Panc1 (cell line): ENCODE measurements around the gene GALNTL6. TPM values are rescaled to one million over a fixed set of nuclear protein-coding genes. Genes with fewer than 3 reads are reported as not detected.

Experiments used
- ATAC-seq: fragments of 200-7000 bp; cut with Tn5 transposase; 2 replicates; pipeline ENCODE4 v1.9.1; 2020; ENCODE audit warnings: mild to moderate bottlenecking, moderate library complexity
- BruUV-seq: library from RNA; stranded (reverse); fragments of 400-500 nt; replicated peaks from 2 replicates; lab custom pipeline; 2021; lab: Mats Ljungman, UMichigan
- CTCF ChIA-PET: fragments of 300-600 bp; sonication (Branson Sonifier 250); formaldehyde crosslinking; loops from one replicate; lab custom pipeline; 2022; ENCODE audit warnings: antibody characterized with exemption; lab: Charles Lee
- POLR2A ChIA-PET: fragments of 300-600 bp; sonication (Branson Sonifier 250); formaldehyde crosslinking; loops from one replicate; lab custom pipeline; 2022; ENCODE audit warnings: antibody characterized with exemption; lab: Charles Lee
- DNase-seq: peaks from one replicate; pipeline ENCODE4 v3.0.0-alpha.2; 2010; ENCODE audit warnings: low read depth, low spot score
- H3K27ac ChIP-seq: 2 replicates; pipeline ENCODE4 v1.5.1; 2011; ENCODE audit warnings: mild to moderate bottlenecking, low read length, inconsistent platforms
- H3K27me3 ChIP-seq: fragments of 200-500 bp; sonication (Bioruptor generic); 2 replicates; pipeline ENCODE4 v1.6.0; 2014; ENCODE audit warnings: low read length, inconsistent platforms; ENCODE audit not compliant: control insufficient read depth, insufficient read depth
- H3K36me3 ChIP-seq: fragments of 200-500 bp; sonication (Bioruptor generic); 2 replicates; pipeline ENCODE4 v1.5.1; 2014; ENCODE audit warnings: inconsistent platforms, mild to moderate bottlenecking, low read length, moderate library complexity; ENCODE audit not compliant: control insufficient read depth, insufficient read depth
- H3K4me1 ChIP-seq: 2 replicates; pipeline ENCODE4 v1.5.1; 2011; ENCODE audit warnings: inconsistent platforms, mild to moderate bottlenecking, low read length, moderate library complexity; ENCODE audit not compliant: control insufficient read depth, insufficient read depth
- H3K4me3 ChIP-seq, 2 experiments: 2 replicates each; pipeline ENCODE4 v1.5.1; 2011 to 2012; ENCODE audit warnings: low read depth in 2 of 2, low read length in 2 of 2, mild to moderate bottlenecking in 2 of 2, inconsistent platforms in 1 of 2, moderate library complexity in 1 of 2
- H3K9me3 ChIP-seq: fragments of 200-500 bp; sonication (Bioruptor generic); 2 replicates; pipeline ENCODE4 v1.5.1; 2014; ENCODE audit warnings: low read depth, mild to moderate bottlenecking, inconsistent platforms, low read length, moderate library complexity; ENCODE audit not compliant: control insufficient read depth, insufficient read depth
- CTCF ChIP-seq: fragments of 450-650 bp; IDR thresholded peaks from 2 replicates; pipeline ENCODE4 v1.5.1; 2017; ENCODE audit warnings: mild to moderate bottlenecking
- POLR2AphosphoS5 ChIP-seq: IDR thresholded peaks from 2 replicates; pipeline ENCODE4 v1.6.1; 2012; ENCODE audit warnings: mild to moderate bottlenecking, low read depth, low read length, moderate library complexity
- REST ChIP-seq, 2 experiments: IDR thresholded peaks; 2 replicates each; pipeline ENCODE4 v1.6.1; 2011 to 2012; ENCODE audit warnings: low read depth in 2 of 2, control low read depth in 1 of 2, low read length in 1 of 2, mild to moderate bottlenecking in 1 of 2, moderate library complexity in 1 of 2; ENCODE audit not compliant: insufficient read depth in 1 of 2
- SIN3A ChIP-seq: IDR thresholded peaks from 2 replicates; pipeline ENCODE4 v1.6.1; 2012; ENCODE audit warnings: low read depth, mild to moderate bottlenecking, low read length, moderate library complexity, borderline replicate concordance; ENCODE audit not compliant: insufficient read depth
- TCF7L2 ChIP-seq: IDR thresholded peaks from 2 replicates; pipeline ENCODE4 v1.6.1; 2011; ENCODE audit warnings: mild to moderate bottlenecking, low read depth, low read length, inconsistent platforms
- in situ Hi-C: cut with HindIII; loops from 2 replicates; pipeline ENCODE4 v1.10.0; 2016; ENCODE audit warnings: low sequenced_read_pairs, low pct_unique_long_range_greater_than_20kb
- intact Hi-C: fragments of 100-400 bp; cut with micrococcal nuclease; formaldehyde crosslinking; loops from one replicate; pipeline ENCODE4 v1.10.0; 2022; ENCODE audit not compliant: unreplicated experiment
- total RNA-seq: library from RNA; stranded (reverse); gene quantifications from one replicate; pipeline ENCODE4 v1.2.1, GENCODE V29; 2021; ENCODE audit not compliant: unreplicated experiment

Gene GALNTL6
- total RNA-seq, 1 experiment from 2014 or later = not detected

- BruUV-seq = no TSS peak
- no peak overlapping the region for H3K27ac ChIP-seq
- H3K9me3 ChIP-seq = no peaks in the 10 kb centered on the region
- in situ Hi-C loops (no loop called here), intact Hi-C loops (no loop called here)
- ATAC-seq (no peak), DNase-seq (no peak)
- no peaks in the 10 kb centered on the region for H3K27me3 ChIP-seq
- TF ChIP-seq SIN3A (no peak), POLR2AphosphoS5 (no peak), REST (IDR thresholded peaks at IDR 0.05; ENCODE audit: insufficient read depth in 1 of 2, low read depth in 2 of 2, low read length in 1 of 2) (no peak), TCF7L2 (no peak), CTCF (no peak)
- ChIA-PET POLR2A (no interaction called here), CTCF (no interaction called here)
- H3K36me3 ChIP-seq = no peaks in the 10 kb centered on the region
- H3K4me1 ChIP-seq = no peaks in the 10 kb centered on the region
- no peak overlapping the region for H3K4me3 ChIP-seq
These were observed 116.3 kb downstream of the GALNTL6 start for GRCh38 chr4:171929477-171929876.

- in situ Hi-C loops (no loop called here), intact Hi-C loops (no loop called here)
- Histone ChIP-seq H3K4me1 (no peaks in the 10 kb centered on the region), H3K36me3 (no peaks in the 10 kb centered on the region), H3K27ac (no peak overlapping the region), H3K27me3 (no peaks in the 10 kb centered on the region), H3K4me3 (no peak overlapping the region), H3K9me3 (no peaks in the 10 kb centered on the region)
- POLR2A ChIA-PET = no interaction called here
- DNase-seq (no peak), ATAC-seq (no peak)
- CTCF ChIA-PET = no interaction called here
- no TSS peak for BruUV-seq
- no peak for TF ChIP-seq TCF7L2
- no peak for TF ChIP-seq CTCF
- no peak for TF ChIP-seq REST (IDR thresholded peaks at IDR 0.05; ENCODE audit: insufficient read depth in 1 of 2, low read depth in 2 of 2, low read length in 1 of 2)
- TF ChIP-seq SIN3A = no peak
These were observed 116.7 kb downstream of the GALNTL6 start for GRCh38 chr4:171929907-171930306.
